Urothelium cell line (cell line): ENCODE measurements around the gene SLC27A2.
"Not testable (repeated sequence)": the region's sequence is repeated elsewhere in the genome, so short reads cannot be mapped to it uniquely, and the experiment has no call there.

Source experiments
- DNase-seq: peaks from one replicate; pipeline ENCODE4 v3.0.0; 2011; ENCODE audit warnings: low spot score, mixed read lengths
- FAIRE-seq: peaks from 2 replicates; lab custom pipeline; 2011; peaks lifted over from hg19 to GRCh38; lab: Jason Lieb, UNC

The SLC27A2 gene

GRCh38 chr15:50181969-50182218 lies at the start of gene SLC27A2:
TSS of gene SLC27A2 (plus strand) at chr15:50182196. CDS start at chr15:50182428, 232 bp downstream.
- no peak for FAIRE-seq
- no peak for DNase-seq

- FAIRE-seq, DNase-seq: not testable (repeated sequence)
Observed at GRCh38 chr15:50132251-50132984, 49.6 kb upstream of the SLC27A2 start.

GRCh38 chr15:50134524-50135024 lies 47.4 kb upstream of the SLC27A2 start:
- FAIRE-seq (no peak), DNase-seq (peak; percentile 29)

GRCh38 chr15:50135031-50135551 lies 46.9 kb upstream of the SLC27A2 start:
- FAIRE-seq (no peak), DNase-seq (no peak)

- no peak for FAIRE-seq
Observed at GRCh38 chr15:50137330-50137761, 44.6 kb upstream of the SLC27A2 start.

GRCh38 chr15:50137893-50138292 lies 44.1 kb upstream of the SLC27A2 start:
- DNase-seq (no peak), FAIRE-seq (no peak)

More at GRCh38 chr15:50137330-50137761, 44.6 kb upstream of the SLC27A2 start:
- peak; percentile 52 for DNase-seq

GRCh38 chr15:50138391-50138790 lies 43.6 kb upstream of the SLC27A2 start:
- DNase-seq, result no peak
- no peak for FAIRE-seq

GRCh38 chr15:50140098-50140497 lies 41.9 kb upstream of the SLC27A2 start:
- DNase-seq (no peak), FAIRE-seq (no peak)

- DNase-seq, result no peak
- FAIRE-seq, result no peak
Observed at GRCh38 chr15:50140983-50141382, 41.0 kb upstream of the SLC27A2 start.

GRCh38 chr15:50141856-50142255 lies 40.1 kb upstream of the SLC27A2 start:
- DNase-seq (no peak), FAIRE-seq (no peak)

GRCh38 chr15:50143255-50143860 lies 38.6 kb upstream of the SLC27A2 start:
- FAIRE-seq (no peak), DNase-seq (no peak)

GRCh38 chr15:50144341-50145120 lies 37.5 kb upstream of the SLC27A2 start:
- DNase-seq (no peak), FAIRE-seq (no peak)

GRCh38 chr15:50145451-50145872 lies 36.5 kb upstream of the SLC27A2 start:
- DNase-seq (peak; percentile 54), FAIRE-seq (no peak)

- DNase-seq (no peak), FAIRE-seq (no peak)
Observed at GRCh38 chr15:50146632-50147031, 35.4 kb upstream of the SLC27A2 start.

- DNase-seq (no peak), FAIRE-seq (no peak)
Observed at GRCh38 chr15:50148362-50148963, 33.5 kb upstream of the SLC27A2 start.

- no peak for DNase-seq
- FAIRE-seq, result no peak
Observed at GRCh38 chr15:50149090-50149489, 32.9 kb upstream of the SLC27A2 start.

- FAIRE-seq (no peak), DNase-seq (no peak)
Observed at GRCh38 chr15:50150349-50150748, 31.6 kb upstream of the SLC27A2 start.

GRCh38 chr15:50150851-50151250 lies 31.1 kb upstream of the SLC27A2 start:
- DNase-seq (no peak), FAIRE-seq (no peak)

GRCh38 chr15:50151476-50151875 lies 30.5 kb upstream of the SLC27A2 start:
- DNase-seq (no peak), FAIRE-seq (no peak)

- FAIRE-seq, result not testable (repeated sequence)
Observed at GRCh38 chr15:50158236-50158635, 23.8 kb upstream of the SLC27A2 start.

More at GRCh38 chr15:50158236-50158635, 23.8 kb upstream of the SLC27A2 start:
- not testable (repeated sequence) for DNase-seq
